HG03025 (cell line): ENCODE results near the gene MAP7D1.
"Not testable (repeated sequence)": the region's sequence is repeated elsewhere in the genome, so short reads cannot be mapped to it uniquely, and the experiment has no call there.

Source experiments
- ATAC-seq: cut with Tn5 transposase; IDR thresholded peaks from one replicate; pipeline ENCODE4 v1.9.1; 2021; ENCODE audit warnings: mild to moderate bottlenecking, moderate library complexity; ENCODE audit not compliant: unreplicated experiment, low FRiP score

MAP7D1 gene

GRCh38 chr1:36166136-36166535 is 10.2 kb downstream of the MAP7D1 start:
- ATAC-seq, result no peak

GRCh38 chr1:36166938-36167905 is 11.3 kb downstream of the MAP7D1 start:
- ATAC-seq, result no peak

DNA sequence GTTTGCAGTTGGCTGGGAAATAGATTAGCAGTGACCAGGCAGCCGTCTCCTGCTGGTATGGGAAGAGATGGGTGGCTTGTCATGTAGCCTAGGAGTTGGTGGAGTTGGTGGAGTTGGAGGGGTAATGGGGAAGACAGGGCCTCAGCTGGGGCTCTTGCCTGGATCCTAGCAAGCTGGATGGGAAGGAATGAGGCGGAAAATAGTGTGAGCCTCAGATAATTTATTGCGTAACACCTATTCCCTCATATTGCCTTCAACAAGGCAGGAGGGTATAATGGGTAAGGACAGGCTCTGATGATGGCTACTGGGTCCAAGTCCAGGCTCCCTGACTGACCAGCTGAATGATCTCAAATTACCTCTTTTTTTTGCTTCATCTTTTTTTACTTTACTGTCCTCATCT is 12.6 kb downstream of the MAP7D1 start:
- no peak for ATAC-seq

- ATAC-seq, result no peak
These were observed 14.9 kb downstream of the MAP7D1 start for GRCh38 chr1:36170643-36171412.

GRCh38 chr1:36172017-36172747 is 16.2 kb downstream of the MAP7D1 start:
- ATAC-seq, result no peak

DNA sequence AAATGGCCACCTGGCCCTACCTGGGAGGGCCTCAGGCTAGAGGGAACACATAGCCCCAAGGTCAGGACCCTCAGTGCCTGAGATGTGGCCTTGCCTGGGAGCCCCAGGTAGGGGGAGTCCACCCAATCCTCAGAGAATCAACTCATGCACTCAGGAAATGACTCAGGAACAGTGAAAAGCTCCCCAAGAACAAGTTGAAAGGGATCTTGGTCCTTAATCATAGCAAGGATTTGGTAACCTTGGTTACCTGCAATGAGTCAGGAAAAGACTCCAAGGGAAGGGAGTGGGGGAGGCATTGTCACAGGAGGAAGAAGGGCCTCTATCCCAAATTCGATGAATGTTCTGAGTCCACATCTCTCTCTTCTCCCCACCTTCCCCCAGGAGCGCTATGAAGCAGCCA is 17.0 kb downstream of the MAP7D1 start:
- no peak for ATAC-seq

GRCh38 chr1:36174713-36175112 is 18.8 kb downstream of the MAP7D1 start:
- no peak for ATAC-seq

DNA sequence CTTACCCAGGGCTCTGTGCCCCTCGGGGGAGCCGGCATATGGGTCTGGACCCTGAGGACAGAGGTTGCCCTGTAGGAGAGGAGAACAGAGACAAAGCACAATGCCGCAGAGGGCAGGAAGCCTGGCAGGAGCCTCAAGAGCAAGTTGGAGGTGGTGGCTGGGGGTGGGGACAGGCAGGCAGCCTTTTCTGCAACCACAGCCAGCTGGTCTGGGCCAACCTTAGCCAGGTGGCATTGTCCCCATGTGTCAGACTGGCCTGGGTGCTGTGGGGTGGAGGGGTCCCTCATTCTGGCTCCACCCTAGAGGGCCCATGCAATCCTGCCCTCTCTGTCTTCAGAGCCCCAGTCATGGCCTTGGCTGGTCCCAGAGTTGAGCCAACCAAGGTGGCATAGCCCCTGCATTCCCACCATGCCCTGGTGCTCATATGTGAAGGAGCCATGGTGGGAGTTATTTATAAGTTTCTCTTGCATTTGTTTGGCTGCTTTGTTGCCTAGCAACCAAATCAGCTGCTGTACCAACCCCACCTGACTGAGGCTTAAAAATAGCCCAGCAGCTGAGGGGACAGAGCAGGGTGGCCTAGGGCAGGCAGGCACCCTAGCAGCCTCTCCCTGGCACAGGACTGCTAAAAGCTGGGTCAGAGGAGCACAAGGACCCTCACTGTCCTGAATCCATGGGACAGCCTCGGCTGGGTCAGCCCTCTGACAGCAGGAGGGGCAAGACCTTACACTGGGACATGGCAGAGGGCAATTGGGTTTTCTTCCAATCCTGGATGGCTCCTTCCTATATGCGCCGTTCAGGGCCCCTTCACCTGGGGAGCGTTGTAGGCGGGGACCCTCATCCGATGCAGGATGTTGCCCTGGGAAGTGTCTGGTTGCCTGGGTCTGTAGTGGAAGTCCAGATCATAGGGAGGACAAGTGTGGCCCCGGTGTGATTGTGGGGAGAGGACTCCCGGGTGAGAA is 19.5 kb downstream of the MAP7D1 start:
- no peak for ATAC-seq

- no peak for ATAC-seq
These were observed 20.4 kb downstream of the MAP7D1 start for GRCh38 chr1:36176106-36176949.

GRCh38 chr1:36177589-36178431 is 21.9 kb downstream of the MAP7D1 start:
- ATAC-seq, result no peak

DNA sequence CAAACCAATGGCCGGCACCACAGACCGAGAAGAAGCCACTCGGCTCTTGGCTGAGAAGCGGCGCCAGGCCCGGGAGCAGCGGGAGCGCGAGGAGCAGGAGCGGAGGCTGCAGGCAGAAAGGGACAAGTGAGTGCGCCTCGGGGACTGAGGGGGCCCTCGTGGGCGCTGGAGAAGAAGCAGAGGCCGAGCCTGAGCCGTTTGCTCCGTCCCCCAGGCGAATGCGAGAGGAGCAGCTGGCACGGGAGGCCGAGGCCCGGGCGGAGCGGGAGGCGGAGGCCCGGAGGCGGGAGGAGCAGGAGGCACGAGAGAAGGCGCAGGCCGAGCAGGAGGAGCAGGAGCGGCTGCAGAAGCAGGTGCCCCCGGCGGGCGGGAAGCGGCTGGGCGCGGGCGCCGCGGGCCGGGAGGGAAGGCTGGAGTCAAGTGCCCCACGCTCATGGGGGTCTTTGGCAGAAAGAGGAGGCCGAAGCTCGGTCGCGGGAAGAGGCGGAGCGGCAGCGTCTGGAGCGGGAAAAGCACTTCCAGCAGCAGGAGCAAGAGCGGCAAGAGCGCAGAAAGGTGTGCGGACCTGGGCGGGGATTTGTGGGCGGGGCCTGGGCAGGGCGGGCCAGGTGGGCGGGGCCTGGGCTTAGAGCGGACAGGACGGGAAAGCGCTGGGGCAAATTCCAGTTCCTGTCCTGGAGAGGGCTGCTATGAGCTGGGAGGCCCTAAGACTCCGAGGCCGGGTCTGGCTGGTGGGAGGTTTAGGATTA is 22.7 kb downstream of the MAP7D1 start:
- no peak for ATAC-seq

DNA sequence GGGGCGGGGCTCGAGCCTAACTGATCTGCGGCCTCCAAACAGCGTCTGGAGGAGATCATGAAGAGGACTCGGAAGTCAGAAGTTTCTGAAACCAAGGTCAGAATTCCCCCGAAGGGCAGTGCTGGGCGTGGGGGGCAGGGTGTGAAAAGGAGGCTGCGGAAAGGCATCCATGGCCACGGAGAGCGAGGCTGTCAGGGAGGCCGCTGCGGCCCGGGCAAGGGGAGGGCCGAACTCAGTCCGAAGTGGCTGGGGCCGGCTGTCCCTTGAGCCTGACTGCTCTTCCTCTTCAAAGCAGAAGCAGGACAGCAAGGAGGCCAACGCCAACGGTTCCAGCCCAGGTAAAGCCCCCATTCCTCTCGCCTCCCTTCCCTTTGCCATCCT is 23.2 kb downstream of the MAP7D1 start:
- ATAC-seq, result no peak

DNA sequence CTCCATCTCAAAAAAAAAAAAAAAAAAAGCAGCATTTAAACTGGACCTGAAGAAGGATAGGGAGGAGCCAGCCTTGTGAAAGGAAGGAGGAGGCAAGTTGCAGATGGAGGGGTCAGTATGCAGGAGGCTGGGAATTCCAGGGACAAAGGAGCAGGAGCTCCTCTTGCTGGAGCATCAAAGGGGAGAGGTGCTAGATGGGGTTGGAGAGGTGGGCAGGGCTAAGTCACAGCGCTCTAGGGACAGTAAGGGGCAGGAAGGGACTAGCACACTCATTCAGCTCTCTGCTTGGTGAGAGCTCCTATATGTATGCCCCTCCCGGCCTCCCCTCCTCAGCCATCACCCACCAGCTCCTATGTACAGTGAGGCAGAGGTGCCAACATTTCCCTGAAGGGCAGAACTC is 26.8 kb downstream of the MAP7D1 start:
- no peak for ATAC-seq

DNA sequence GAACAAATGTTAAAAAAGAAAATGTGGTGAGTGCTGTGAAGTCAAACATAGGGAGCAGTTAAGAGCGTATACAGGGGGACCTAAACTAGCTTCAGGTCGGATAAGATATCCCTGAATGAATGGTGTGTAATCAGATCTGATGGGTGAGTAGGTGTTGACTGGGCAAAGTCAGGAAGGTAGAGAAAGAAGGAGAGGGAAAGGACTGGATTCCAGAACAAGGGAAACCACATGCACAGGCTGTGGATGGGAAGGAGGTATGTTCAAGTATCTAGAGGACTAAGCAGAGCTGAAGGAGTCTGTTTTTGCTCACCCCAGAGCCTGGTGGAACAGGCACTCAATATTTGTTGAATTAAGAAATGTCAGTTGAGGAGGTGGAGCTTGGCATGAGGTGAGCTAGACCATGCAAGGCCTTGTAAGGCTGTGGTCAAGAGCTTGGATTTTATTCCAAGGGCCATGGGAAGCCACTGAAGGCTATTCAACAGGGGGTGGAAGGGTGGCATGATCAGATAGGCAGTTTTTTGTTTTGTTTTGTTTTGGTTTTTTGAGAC is 27.4 kb downstream of the MAP7D1 start:
- no peak for ATAC-seq

DNA sequence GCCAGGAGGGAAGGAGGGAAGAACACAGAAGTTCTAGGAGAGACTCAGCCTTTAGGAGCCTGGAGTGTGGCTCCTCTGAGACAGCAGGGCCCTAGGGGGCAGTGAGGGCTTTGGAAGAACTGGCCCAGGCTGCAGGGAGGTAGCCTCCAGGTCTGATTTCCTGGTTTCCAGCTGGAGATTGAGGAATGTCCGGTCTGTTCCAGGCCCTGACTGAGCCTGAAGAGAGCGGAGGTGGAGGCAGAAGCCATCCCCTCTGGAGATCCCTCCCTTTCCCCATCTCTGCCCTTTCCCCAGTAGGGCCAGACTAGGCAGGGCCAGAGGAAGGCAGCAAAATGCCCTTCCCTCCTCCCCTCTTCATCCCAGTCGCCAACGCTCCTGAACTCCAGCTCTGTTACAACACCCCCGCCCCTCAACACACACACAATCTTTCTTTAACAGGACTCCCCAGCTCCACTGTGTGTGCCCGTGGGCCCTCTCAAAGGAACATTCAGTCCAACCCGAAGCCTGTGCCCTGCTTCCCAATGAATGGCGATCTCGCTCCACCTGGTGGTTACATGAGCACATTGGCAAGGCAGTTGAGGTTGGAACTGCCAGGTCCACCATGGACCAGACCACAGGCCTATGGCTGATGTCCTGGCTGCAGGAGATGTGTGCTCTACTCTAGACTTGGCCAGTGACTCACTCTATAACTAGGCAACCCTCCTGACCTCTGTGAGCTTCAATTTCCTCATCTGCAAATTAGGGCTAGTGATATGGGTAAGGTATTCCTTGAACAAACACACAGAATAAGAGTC is 32.0 kb downstream of the MAP7D1 start:
- ATAC-seq, result no peak

GRCh38 chr1:36196805-36197204 is 40.8 kb downstream of the MAP7D1 start:
- not testable (repeated sequence) for ATAC-seq
